IMR-90 (cell line): ENCODE data around the gene MBD1. TPM values are rescaled to one million over a fixed set of nuclear protein-coding genes. Genes with fewer than 3 reads are reported as not detected.
"Not testable (repeated sequence)": the region's sequence is repeated elsewhere in the genome, so short reads cannot be mapped to it uniquely, and the experiment has no call there.

Experiments
- ATAC-seq: fragments of 200-7000 bp; cut with Tn5 transposase; 2 replicates; pipeline ENCODE4 v1.9.1; 2020; ENCODE audit warnings: low read depth, mild to moderate bottlenecking, moderate library complexity
- BruUV-seq: library from RNA; stranded (reverse); fragments of 400-500 nt; replicated peaks from 2 replicates; lab custom pipeline; 2021; lab: Mats Ljungman, UMichigan
- CTCF ChIA-PET: fragments of 300-600 bp; formaldehyde crosslinking; extraction: SDS; loops from one replicate; lab custom pipeline; 2021; ENCODE audit warnings: antibody characterized with exemption; lab: Yijun Ruan, JAX
- POLR2A ChIA-PET: fragments of 300-600 bp; sonication (Branson Sonifier 250); formaldehyde crosslinking; loops from one replicate; lab custom pipeline; 2022; ENCODE audit warnings: antibody characterized with exemption; ENCODE audit not compliant: unreplicated experiment; lab: Charles Lee
- DNase-seq: peaks from one replicate; pipeline ENCODE4 v3.0.0; 2013
- H2AFZ ChIP-seq: replicated peaks from 2 replicates; pipeline ENCODE3; 2013; ENCODE audit warnings: low read length, mild to moderate bottlenecking; ENCODE audit not compliant: poor library complexity
- H2AK5ac ChIP-seq: 2 replicates; pipeline ENCODE4 v1.6.1; 2013; ENCODE audit warnings: low read depth, low read length, inconsistent platforms
- H2AK9ac ChIP-seq: replicated peaks from 2 replicates; pipeline ENCODE3; 2013; ENCODE audit warnings: mild to moderate bottlenecking, low read depth, low read length, moderate library complexity; ENCODE audit not compliant: poor library complexity
- H2BK120ac ChIP-seq: 2 replicates; pipeline ENCODE4 v1.6.1; 2013; ENCODE audit warnings: low read depth, low read length, inconsistent platforms
- H2BK15ac ChIP-seq: 3 replicates; pipeline ENCODE4 v1.6.1; 2013; ENCODE audit warnings: low read depth, low read length, inconsistent platforms
- H2BK20ac ChIP-seq: 2 replicates; pipeline ENCODE4 v1.6.1; 2013; ENCODE audit warnings: low read depth, mild to moderate bottlenecking, inconsistent platforms, low read length, moderate library complexity
- H2BK5ac ChIP-seq: 2 replicates; pipeline ENCODE4 v1.6.1; 2013; ENCODE audit warnings: mild to moderate bottlenecking, low read depth, low read length, inconsistent platforms; ENCODE audit not compliant: poor library complexity, severe bottlenecking
- H3K14ac ChIP-seq: replicated peaks from 2 replicates; pipeline ENCODE4 v1.6.1; 2013; ENCODE audit warnings: low read depth, low read length, inconsistent platforms
- H3K18ac ChIP-seq: 2 replicates; pipeline ENCODE4 v1.6.1; 2013; ENCODE audit warnings: low read depth, low read length, control low read depth
- H3K23ac ChIP-seq: 2 replicates; pipeline ENCODE4 v1.6.1; 2013; ENCODE audit warnings: low read depth, low read length, inconsistent platforms
- H3K27ac ChIP-seq: 2 replicates; pipeline ENCODE4 v1.5.1; 2013; ENCODE audit warnings: mild to moderate bottlenecking, control low read depth, low read length; ENCODE audit not compliant: insufficient read depth
- H3K27me3 ChIP-seq: 2 replicates; pipeline ENCODE4 v1.6.1; 2013; ENCODE audit warnings: low read length; ENCODE audit not compliant: control insufficient read depth, insufficient read depth
- H3K36me3 ChIP-seq: 2 replicates; pipeline ENCODE4 v1.6.1; 2013; ENCODE audit warnings: low read length, mixed read lengths; ENCODE audit not compliant: control insufficient read depth, insufficient read depth
- H3K4ac ChIP-seq: 2 replicates; pipeline ENCODE4 v1.6.1; 2013; ENCODE audit warnings: low read depth, low read length, inconsistent platforms
- H3K4me1 ChIP-seq: 2 replicates; pipeline ENCODE4 v1.6.1; 2013; ENCODE audit warnings: low read length, mixed read lengths; ENCODE audit not compliant: control insufficient read depth, insufficient read depth
- H3K4me2 ChIP-seq: 2 replicates; pipeline ENCODE4 v1.6.1; 2013; ENCODE audit warnings: low read depth, mild to moderate bottlenecking, control low read depth, low read length, moderate library complexity
- H3K4me3 ChIP-seq: 2 replicates; pipeline ENCODE4 v1.5.1; 2013; ENCODE audit warnings: low read depth, mild to moderate bottlenecking, control low read depth, low read length, moderate library complexity; ENCODE audit not compliant: insufficient read depth
- H3K56ac ChIP-seq: 2 replicates; pipeline ENCODE4 v1.6.1; 2013; ENCODE audit warnings: low read length, inconsistent platforms; ENCODE audit not compliant: insufficient read depth; ENCODE audit errors: extremely low read depth
- H3K79me1 ChIP-seq, 2 experiments: 2 replicates each; pipeline ENCODE4 v1.6.1; 2013; ENCODE audit warnings: low read length in 2 of 2, inconsistent platforms in 1 of 2, low read depth in 1 of 2
- H3K9ac ChIP-seq: 2 replicates; pipeline ENCODE4 v1.6.1; 2013; ENCODE audit warnings: low read depth, low read length, control low read depth
- H3K9me1 ChIP-seq: 2 replicates; pipeline ENCODE4 v1.6.1; 2013; ENCODE audit warnings: low read length, inconsistent platforms; ENCODE audit not compliant: insufficient read depth
- H3K9me3 ChIP-seq: 2 replicates; pipeline ENCODE4 v1.6.1; 2013; ENCODE audit warnings: low read length; ENCODE audit not compliant: control insufficient read depth, insufficient read depth
- H4K20me1 ChIP-seq: 2 replicates; pipeline ENCODE4 v1.6.1; 2013; ENCODE audit warnings: low read length, inconsistent platforms; ENCODE audit not compliant: insufficient read depth
- H4K5ac ChIP-seq: 2 replicates; pipeline ENCODE4 v1.6.1; 2013; ENCODE audit warnings: mild to moderate bottlenecking, low read depth, low read length, control low read depth
- H4K8ac ChIP-seq, 2 experiments: 2 replicates each; pipeline ENCODE4 v1.6.1; 2013; ENCODE audit warnings: low read depth in 2 of 2, low read length in 2 of 2, control low read depth in 1 of 2, inconsistent platforms in 1 of 2
- H4K91ac ChIP-seq: 2 replicates; pipeline ENCODE4 v1.6.1; 2013; ENCODE audit warnings: low read depth, low read length, inconsistent platforms; ENCODE audit not compliant: insufficient read depth
- WGBS, 2 experiments: methylation state at CpG; one replicate each; pipeline versions ENCODE4 v1.1.5 to v1.1.7; 2013; ENCODE audit warnings: missing lambda C conversion rate in 2 of 2; ENCODE audit not compliant: insufficient read length in 1 of 2; ENCODE audit errors: extremely low coverage in 2 of 2; 5-methylcytosine and 5-hydroxymethylcytosine counted together
- dilution Hi-C: fragments of 300-500 bp; cut with HindIII; formaldehyde crosslinking; loops from one replicate; pipeline ENCODE4 v1.14.3; 2018; ENCODE audit warnings: low sequenced_read_pairs; ENCODE audit not compliant: unreplicated experiment
- in situ Hi-C: fragments of 300-500 bp; cut with MboI; formaldehyde crosslinking; loops from 3 replicates; pipeline ENCODE4 v1.14.3; 2019; ENCODE audit warnings: low sequenced_read_pairs, inconsistent platforms, mixed read lengths
- intact Hi-C: fragments of 100-400 bp; cut with micrococcal nuclease; formaldehyde crosslinking; loops from 2 replicates; pipeline ENCODE4 v1.10.0; 2022
- microRNA-seq, 2 experiments: library from miRNA; stranded (forward) in 1 of 2; unstranded in 1 of 2; fragments of 10-50 nt in 1 of 2; fragments of <30 nt in 1 of 2; gene quantifications in 1 of 2; microRNA quantifications in 1 of 2; one replicate each; pipeline versions ENCODE3 to v1.1.0; 2013 to 2020; ENCODE audit not compliant: insufficient read depth in 1 of 2, insufficient read length in 1 of 2, unreplicated experiment in 1 of 2
- polyA plus RNA-seq, 3 experiments: library from polyadenylated mRNA; depleted of rRNA; stranded (reverse); fragments of >200 nt; gene quantifications; 2 replicates each; pipeline ENCODE4 v1.2.3, GENCODE V29; 2012; ENCODE audit warnings: low replicate concordance in 1 of 3
- small RNA-seq, 5 experiments: library from RNA; depleted of rRNA; stranded (forward); fragments of <200 nt; gene quantifications; one replicate each; pipeline ENCODE3, GENCODE V24; 2012
- total RNA-seq: library from RNA; depleted of rRNA; stranded (reverse); fragments of >200 nt; gene quantifications from 2 replicates; pipeline ENCODE4 v1.2.3, GENCODE V29; 2012; rRNA removed

MBD1 gene
- total and polyA plus RNA-seq, 2 of the 4 experiments (the other 2 are of a cell fraction) = 31.7 to 56.5 TPM

DNA sequence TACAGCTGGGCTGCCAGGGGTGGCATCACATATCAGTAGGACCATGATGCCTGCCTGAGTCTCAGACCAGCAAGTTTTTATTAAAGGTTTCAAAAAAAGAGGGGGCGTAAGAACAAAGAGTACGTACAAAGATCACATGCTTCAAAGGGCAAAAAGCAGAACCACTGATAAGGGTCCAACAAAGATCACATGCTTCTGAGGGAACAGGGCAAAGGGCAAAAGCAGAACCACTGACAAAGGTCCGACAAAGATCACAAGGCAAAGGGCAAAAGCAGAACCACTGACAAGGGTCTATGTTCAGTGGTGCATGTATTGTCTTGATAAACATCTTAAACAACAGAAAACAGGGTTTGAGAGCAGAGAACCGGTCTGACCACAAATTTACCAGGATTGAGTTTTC lies 61.1 kb downstream of the MBD1 start:
- H2BK20ac ChIP-seq, DNase-seq, H4K91ac ChIP-seq, H3K9ac ChIP-seq, H3K23ac ChIP-seq, H3K56ac ChIP-seq, BruUV-seq, H3K4me3 ChIP-seq, H3K4me1 ChIP-seq, H3K9me3 ChIP-seq, POLR2A ChIA-PET, CTCF ChIA-PET, H4K8ac ChIP-seq, H3K4ac ChIP-seq, H4K5ac ChIP-seq, dilution Hi-C loops, H3K4me2 ChIP-seq, H2AK9ac ChIP-seq, H3K36me3 ChIP-seq, H2BK120ac ChIP-seq, H2BK5ac ChIP-seq, H4K20me1 ChIP-seq, H3K27me3 ChIP-seq, in situ Hi-C loops, ATAC-seq, H3K14ac ChIP-seq, H3K27ac ChIP-seq, intact Hi-C loops, H3K18ac ChIP-seq, H2AFZ ChIP-seq, H2AK5ac ChIP-seq, H3K9me1 ChIP-seq, H3K79me1 ChIP-seq, H2BK15ac ChIP-seq: not testable (repeated sequence)
- WGBS, 2 experiments = 80% methylated on average over 1 of the region's 4 CpGs; no CpG with 5 or more reads in 1 of the 2 experiments

Small RNAs within 50 kb of the gene (microRNA-seq; reads per million reads assigned to microRNA genes)
- not detected for gene RNA5SP458 (ENCODE audit: insufficient read depth, insufficient read length)

Small RNAs within 50 kb of the gene (small RNA-seq; reads per million reads assigned to genes)
- gene RNA5SP458 = 0 reads per million in 5 experiments

Other genes with a start within 250 kb of the MBD1 start
- gene MYO5B, start 86.4 kb downstream of the MBD1 start, total RNA-seq = 0.54 and 0.56 TPM in 2 replicates
- gene MYO5B, start 86.4 kb downstream of the MBD1 start, polyA plus RNA-seq (2012; rRNA removed) = 0.23 and 0.24 TPM in 2 replicates
- under 0.01 TPM in 2 replicates for gene CFAP53, start 15.0 kb downstream of the MBD1 start, total RNA-seq
- gene CFAP53, start 15.0 kb downstream of the MBD1 start, polyA plus RNA-seq (2012; rRNA removed) = 0.12 and 0.22 TPM in 2 replicates
- 24.0 and 29.4 TPM in 2 replicates for gene CXXC1, start 6.2 kb upstream of the MBD1 start, total RNA-seq
- 66.2 and 81.6 TPM in 2 replicates for gene CXXC1, start 6.2 kb upstream of the MBD1 start, polyA plus RNA-seq (2012; rRNA removed)
- 5.9 and 13.9 TPM in 2 replicates for gene SKA1, start 93.5 kb upstream of the MBD1 start, total RNA-seq
- 4.8 and 5.8 TPM in 2 replicates for gene SKA1, start 93.5 kb upstream of the MBD1 start, polyA plus RNA-seq (2012; rRNA removed)